ENCODE results near the gene RPS14. TPM values are rescaled to one million over a fixed set of nuclear protein-coding genes. Genes with fewer than 3 reads are reported as not detected.
"Not testable (repeated sequence)": the region's sequence is repeated elsewhere in the genome, so short reads cannot be mapped to it uniquely, and the experiment has no call there.

Gene RPS14
- total RNA-seq, 1 experiment from 2014 or later = 2,031 TPM

DNA sequence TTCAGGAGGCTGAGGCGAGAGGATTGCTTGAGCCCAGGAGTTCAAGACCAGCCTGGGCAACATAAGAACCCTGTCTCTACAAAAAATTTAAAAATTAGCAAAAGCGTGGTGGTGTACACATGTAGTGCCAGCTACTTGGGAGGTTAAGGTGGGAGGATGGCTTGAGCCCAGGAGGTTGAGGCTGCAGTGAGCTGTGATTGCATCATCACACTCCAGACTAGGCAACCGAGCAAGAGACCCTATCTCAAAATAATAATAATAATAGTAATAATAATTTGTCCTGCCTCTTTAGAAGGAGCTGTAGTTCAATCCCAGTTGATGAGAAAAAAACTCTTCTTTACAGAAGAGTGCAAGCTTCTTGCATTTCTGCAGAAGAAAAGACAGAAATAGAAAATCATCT, 26.8 kb downstream of the RPS14 start:
- BruUV-seq (replicated peaks) = no TSS peak
- no peak for ATAC-seq
- H4K20me1 ChIP-seq (ENCODE audit: low read length) = no peaks in the 10 kb centered on the region
- CTCF ChIA-PET = no interaction called here
- H3K9ac ChIP-seq (ENCODE audit: low read length) = no peak overlapping the region
- no peaks in the 10 kb centered on the region for H3F3A ChIP-seq (ENCODE audit: low read length, unreplicated experiment)
- no peaks in the 10 kb centered on the region for H3K9me2 ChIP-seq (replicated peaks; ENCODE audit: low read length)
- H3K27me3 ChIP-seq (ENCODE audit: low read length) = no peaks in the 10 kb centered on the region
- no peak for DNase-seq
- H3K9me3 ChIP-seq (ENCODE audit: low read length) = no peaks in the 10 kb centered on the region
- no peak for TF ChIP-seq EZH2phosphoT487 (IDR thresholded peaks at IDR 0.05; ENCODE audit: borderline replicate concordance, low read length)
- no peak for TF ChIP-seq EZH2 (IDR thresholded peaks at IDR 0.05; ENCODE audit: low read length, unreplicated experiment)
- TF ChIP-seq, protein P1, sequence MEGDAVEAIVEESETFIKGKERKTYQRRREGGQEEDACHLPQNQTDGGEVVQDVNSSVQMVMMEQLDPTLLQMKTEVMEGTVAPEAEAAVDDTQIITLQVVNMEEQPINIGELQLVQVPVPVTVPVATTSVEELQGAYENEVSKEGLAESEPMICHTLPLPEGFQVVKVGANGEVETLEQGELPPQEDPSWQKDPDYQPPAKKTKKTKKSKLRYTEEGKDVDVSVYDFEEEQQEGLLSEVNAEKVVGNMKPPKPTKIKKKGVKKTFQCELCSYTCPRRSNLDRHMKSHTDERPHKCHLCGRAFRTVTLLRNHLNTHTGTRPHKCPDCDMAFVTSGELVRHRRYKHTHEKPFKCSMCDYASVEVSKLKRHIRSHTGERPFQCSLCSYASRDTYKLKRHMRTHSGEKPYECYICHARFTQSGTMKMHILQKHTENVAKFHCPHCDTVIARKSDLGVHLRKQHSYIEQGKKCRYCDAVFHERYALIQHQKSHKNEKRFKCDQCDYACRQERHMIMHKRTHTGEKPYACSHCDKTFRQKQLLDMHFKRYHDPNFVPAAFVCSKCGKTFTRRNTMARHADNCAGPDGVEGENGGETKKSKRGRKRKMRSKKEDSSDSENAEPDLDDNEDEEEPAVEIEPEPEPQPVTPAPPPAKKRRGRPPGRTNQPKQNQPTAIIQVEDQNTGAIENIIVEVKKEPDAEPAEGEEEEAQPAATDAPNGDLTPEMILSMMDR (conservative IDR thresholded peaks at IDR 0.05; ENCODE audit: low read depth, low read length) = no peak
- no peak overlapping the region for H3K27ac ChIP-seq (ENCODE audit: low read length)
- H3K4me1 ChIP-seq (ENCODE audit: insufficient read depth, low read length) = no peaks in the 10 kb centered on the region
- H3K79me2 ChIP-seq (ENCODE audit: low read length) = no peaks in the 10 kb centered on the region
- intact Hi-C loops (cut with micrococcal nuclease) = no loop called here
- H2AFZ ChIP-seq (ENCODE audit: low read length) = no peak overlapping the region
- no peak overlapping the region for H3K4me3 ChIP-seq (ENCODE audit: low read length)
- no peak overlapping the region for H3K4me2 ChIP-seq (ENCODE audit: low read length)
- no peaks in the 10 kb centered on the region for H3K36me3 ChIP-seq (ENCODE audit: low read depth, low read length)
- POLR2A ChIA-PET (ENCODE audit: unreplicated experiment) = no interaction called here

DNA sequence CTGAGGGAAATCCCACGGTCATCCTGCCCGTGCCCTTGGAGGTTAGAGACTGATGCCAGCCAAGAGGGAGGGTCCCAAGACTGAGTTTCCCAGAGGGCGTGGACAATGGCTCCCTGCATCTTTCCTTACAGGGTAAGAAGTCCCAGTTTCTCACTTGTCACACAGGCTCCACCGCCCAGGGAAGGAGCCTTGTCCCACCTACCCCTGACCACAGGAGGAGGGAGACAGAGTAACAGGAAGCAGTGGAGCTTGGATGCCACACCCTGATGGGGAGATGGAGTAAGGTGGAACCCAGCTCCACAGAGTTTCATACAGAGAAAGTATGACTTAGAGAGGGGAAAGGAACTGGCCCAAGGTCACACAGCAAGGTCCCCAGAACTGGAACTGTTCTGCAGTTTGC, 27.5 kb downstream of the RPS14 start:
- TF ChIP-seq EZH2phosphoT487 (IDR thresholded peaks at IDR 0.05; ENCODE audit: borderline replicate concordance, low read length) = no peak
- TF ChIP-seq EZH2 (IDR thresholded peaks at IDR 0.05; ENCODE audit: low read length, unreplicated experiment) = no peak
- TF ChIP-seq, protein P1 (conservative IDR thresholded peaks at IDR 0.05; ENCODE audit: low read depth, low read length) = no peak
- BruUV-seq (replicated peaks) = no TSS peak

DNA sequence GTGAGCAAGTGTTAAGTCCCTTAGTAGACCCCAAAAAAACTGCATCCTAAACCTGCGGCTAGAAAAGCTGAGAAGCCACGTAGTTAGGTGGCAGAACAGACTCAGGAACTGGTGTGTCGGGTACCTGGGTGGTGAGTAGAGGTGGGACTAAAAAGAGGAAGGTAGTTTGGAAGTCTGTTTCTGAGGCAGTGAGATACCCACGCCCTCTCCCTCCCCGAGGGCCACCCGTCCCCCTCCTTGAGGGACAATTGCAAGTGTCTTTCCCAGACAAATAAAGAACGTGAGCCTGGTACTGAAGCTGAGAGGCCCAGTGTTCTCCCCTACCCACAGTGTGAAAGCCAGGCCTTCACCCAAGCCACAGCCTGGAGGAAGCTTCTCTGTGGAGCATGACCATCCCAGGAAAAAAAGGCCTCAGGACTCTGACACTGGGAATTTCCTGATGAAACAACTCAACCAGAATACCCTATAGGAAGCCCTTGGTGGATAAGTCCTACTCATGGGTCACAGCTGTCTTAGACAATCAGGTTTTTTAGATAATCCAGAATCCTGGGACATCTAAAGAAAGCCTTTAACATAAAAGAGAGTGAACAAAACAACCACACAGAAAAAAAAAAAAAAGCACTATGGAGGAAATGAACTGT, 29.8 kb downstream of the RPS14 start:
- Histone ChIP-seq H4K20me1 (ENCODE audit: low read length) (no peaks in the 10 kb centered on the region), H3K27me3 (ENCODE audit: low read length) (no peaks in the 10 kb centered on the region), H3K9ac (ENCODE audit: low read length) (no peak overlapping the region), H3K79me2 (ENCODE audit: low read length) (no peaks in the 10 kb centered on the region), H3K4me2 (ENCODE audit: low read length) (no peak overlapping the region), H3K9me3 (ENCODE audit: low read length) (no peaks in the 10 kb centered on the region), H3F3A (ENCODE audit: low read length, unreplicated experiment) (no peaks in the 10 kb centered on the region), H3K9me2 (replicated peaks; ENCODE audit: low read length) (no peaks in the 10 kb centered on the region), H2AFZ (ENCODE audit: low read length) (no peak overlapping the region), H3K4me1 (ENCODE audit: insufficient read depth, low read length) (no peaks in the 10 kb centered on the region), H3K27ac (ENCODE audit: low read length) (no peak overlapping the region), H3K4me3 (ENCODE audit: low read length) (no peak overlapping the region), H3K36me3 (ENCODE audit: low read depth, low read length) (no peaks in the 10 kb centered on the region)
- ChIA-PET POLR2A (ENCODE audit: unreplicated experiment) (no interaction called here), CTCF (interaction anchor here (0.5 kb wide), 1 partner anchor 19 kb away, joined by 13 read pairs; no protein-coding TSS in a partner anchor)
- no TSS peak for BruUV-seq (replicated peaks)
- intact Hi-C loops (cut with micrococcal nuclease) = no loop called here
- TF ChIP-seq EZH2phosphoT487 (IDR thresholded peaks at IDR 0.05; ENCODE audit: borderline replicate concordance, low read length) = no peak
- TF ChIP-seq, protein P1 (conservative IDR thresholded peaks at IDR 0.05; ENCODE audit: low read depth, low read length) = no peak
- TF ChIP-seq EZH2 (IDR thresholded peaks at IDR 0.05; ENCODE audit: low read length, unreplicated experiment) = no peak
- DNase-seq (no peak), ATAC-seq (no peak)

More for the DNA sequence above, 27.5 kb downstream of the RPS14 start:
- no peaks in the 10 kb centered on the region for H3K9me2 ChIP-seq (replicated peaks; ENCODE audit: low read length)
- H3K4me1 ChIP-seq (ENCODE audit: insufficient read depth, low read length) = no peaks in the 10 kb centered on the region
- H3K79me2 ChIP-seq (ENCODE audit: low read length) = no peaks in the 10 kb centered on the region
- no peak for DNase-seq
- no peak overlapping the region for H3K27ac ChIP-seq (ENCODE audit: low read length)
- H3K27me3 ChIP-seq (ENCODE audit: low read length) = no peaks in the 10 kb centered on the region
- H3K4me3 ChIP-seq (ENCODE audit: low read length) = no peak overlapping the region
- no peaks in the 10 kb centered on the region for H3K36me3 ChIP-seq (ENCODE audit: low read depth, low read length)
- H3K4me2 ChIP-seq (ENCODE audit: low read length) = no peak overlapping the region
- intact Hi-C loops (cut with micrococcal nuclease) = no loop called here
- no peak for ATAC-seq
- no peaks in the 10 kb centered on the region for H3K9me3 ChIP-seq (ENCODE audit: low read length)
- ChIA-PET CTCF (no interaction called here), POLR2A (ENCODE audit: unreplicated experiment) (no interaction called here)
- no peak overlapping the region for H3K9ac ChIP-seq (ENCODE audit: low read length)
- no peak overlapping the region for H2AFZ ChIP-seq (ENCODE audit: low read length)
- no peaks in the 10 kb centered on the region for H3F3A ChIP-seq (ENCODE audit: low read length, unreplicated experiment)
- H4K20me1 ChIP-seq (ENCODE audit: low read length) = no peaks in the 10 kb centered on the region

DNA sequence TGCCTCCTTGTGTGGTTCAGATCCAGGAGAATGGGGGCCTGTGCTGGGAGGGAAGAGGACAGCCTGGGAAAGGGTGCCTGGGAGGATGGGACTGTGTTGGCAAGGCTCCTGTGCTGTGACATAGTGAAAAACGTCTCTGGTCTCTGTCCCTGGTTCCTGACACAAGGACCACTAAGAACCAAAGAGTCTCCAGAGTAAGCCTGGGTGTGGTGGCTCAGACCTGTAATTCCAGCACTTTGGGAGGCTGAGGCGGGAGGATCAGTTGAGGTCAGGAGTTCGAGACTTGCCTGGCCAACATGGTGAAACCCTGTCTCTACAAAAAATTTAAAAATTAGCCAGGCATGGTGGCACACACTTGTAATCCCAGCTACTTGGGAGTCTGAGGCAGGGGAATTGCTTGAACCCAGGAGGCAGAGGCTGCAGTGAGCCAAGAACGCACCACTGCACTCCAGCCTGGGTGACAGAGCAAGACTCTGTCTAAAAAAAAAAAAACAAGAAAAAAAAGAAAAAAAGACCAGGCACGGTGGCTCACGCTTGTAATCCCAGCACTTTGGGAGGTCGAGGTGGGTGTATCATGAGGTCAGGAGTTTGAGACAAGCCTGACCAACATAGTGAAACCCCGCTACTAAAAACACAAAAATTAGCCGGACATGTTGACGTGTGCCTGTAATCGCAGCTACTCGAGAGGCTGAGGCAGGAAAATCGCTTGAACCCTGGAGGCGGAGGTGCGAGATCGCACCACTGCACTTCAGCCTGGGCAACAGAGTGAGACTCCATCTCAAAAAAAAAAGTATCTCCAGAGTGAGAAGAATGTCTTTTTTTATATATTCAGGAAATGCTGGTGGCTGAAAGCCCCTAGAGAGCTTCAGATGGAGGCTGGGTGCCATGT, 35.4 kb downstream of the RPS14 start:
- BruUV-seq (replicated peaks); H3K9me2 ChIP-seq (replicated peaks; ENCODE audit: low read length); H3K79me2 ChIP-seq (ENCODE audit: low read length); H2AFZ ChIP-seq (ENCODE audit: low read length); H3K36me3 ChIP-seq (ENCODE audit: low read depth, low read length); H3K4me2 ChIP-seq (ENCODE audit: low read length); H4K20me1 ChIP-seq (ENCODE audit: low read length); H3K9me3 ChIP-seq (ENCODE audit: low read length); H3K27ac ChIP-seq (ENCODE audit: low read length); CTCF ChIA-PET; H3K27me3 ChIP-seq (ENCODE audit: low read length); H3F3A ChIP-seq (ENCODE audit: low read length, unreplicated experiment); H3K9ac ChIP-seq (ENCODE audit: low read length); H3K4me3 ChIP-seq (ENCODE audit: low read length); POLR2A ChIA-PET (ENCODE audit: unreplicated experiment); H3K4me1 ChIP-seq (ENCODE audit: insufficient read depth, low read length); DNase-seq; ATAC-seq; intact Hi-C loops (cut with micrococcal nuclease): not testable (repeated sequence)

All from PC-3 (cell line).